Mesothelial cell of epicardium (in vitro differentiated cells): ENCODE measurements around the gene TNNT2. TPM values are rescaled to one million over a fixed set of nuclear protein-coding genes. Genes with fewer than 3 reads are reported as not detected.

Experiments
- DNase-seq, 2 experiments: peaks; one replicate each; pipeline ENCODE4 v3.0.0; 2021; ENCODE audit warnings: low spot score in 2 of 2; ENCODE audit not compliant: unreplicated experiment in 2 of 2
- H3K27ac Mint-ChIP-seq: 2 replicates; pipeline ENCODE4 v1.8.0; 2021; ENCODE audit warnings: mixed read lengths
- H3K27me3 Mint-ChIP-seq: 2 replicates; pipeline ENCODE4 v1.8.0; 2021; ENCODE audit warnings: low read depth, mixed read lengths
- H3K36me3 Mint-ChIP-seq: 2 replicates; pipeline ENCODE4 v1.8.0; 2021; ENCODE audit warnings: mixed read lengths
- H3K4me1 Mint-ChIP-seq: 2 replicates; pipeline ENCODE4 v1.8.0; 2021; ENCODE audit warnings: mixed read lengths
- H3K4me3 Mint-ChIP-seq: 2 replicates; pipeline ENCODE4 v1.8.0; 2021; ENCODE audit warnings: mild to moderate bottlenecking, moderate library complexity, mixed read lengths
- H3K9me3 Mint-ChIP-seq: 2 replicates; pipeline ENCODE4 v1.8.0; 2021; ENCODE audit warnings: mixed read lengths
- CTCF ChIP-seq: fragments of 200-600 bp; sonication (generic); IDR thresholded peaks from one replicate; pipeline ENCODE4 v1.5.0; 2021; ENCODE audit warnings: antibody characterized with exemption; ENCODE audit not compliant: unreplicated experiment
- total RNA-seq: library from RNA; stranded (reverse); gene quantifications from 3 replicates; pipeline ENCODE4 v1.2.1, GENCODE V29; 2021

The TNNT2 gene
- total RNA-seq, 1 donor from 2014 or later: 37.1 TPM

DNA sequence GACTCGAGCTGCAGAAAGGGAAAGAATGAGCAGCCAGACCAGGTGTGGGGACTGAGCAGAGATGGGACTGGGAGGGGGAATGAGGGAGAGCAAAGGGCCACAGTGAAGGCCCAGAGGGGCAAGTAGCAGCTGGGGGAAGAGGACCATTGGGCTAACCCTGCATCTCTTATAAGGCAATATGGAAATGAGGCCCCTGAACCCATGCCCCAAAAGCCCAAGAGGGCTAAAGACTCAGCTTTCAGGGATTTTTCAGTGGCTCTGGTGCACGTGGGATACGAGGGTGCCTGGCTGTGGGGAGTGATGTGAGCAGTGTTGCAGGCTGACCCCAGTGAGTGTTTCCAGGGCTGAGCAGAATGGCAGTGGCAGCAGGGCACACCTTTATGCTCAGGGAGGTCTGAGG, 44.5 kb upstream of the TNNT2 start:
- no peak for DNase-seq
- H3K9me3 Mint-ChIP-seq: no peaks in the 10 kb centered on the region
- peaks cover 33% of the 10 kb centered on the region for H3K4me1 Mint-ChIP-seq
- no peak overlapping the region for H3K27ac Mint-ChIP-seq
- H3K36me3 Mint-ChIP-seq: no peaks in the 10 kb centered on the region
- TF ChIP-seq CTCF: no peak
- H3K27me3 Mint-ChIP-seq: no peaks in the 10 kb centered on the region
- no peak overlapping the region for H3K4me3 Mint-ChIP-seq

DNA sequence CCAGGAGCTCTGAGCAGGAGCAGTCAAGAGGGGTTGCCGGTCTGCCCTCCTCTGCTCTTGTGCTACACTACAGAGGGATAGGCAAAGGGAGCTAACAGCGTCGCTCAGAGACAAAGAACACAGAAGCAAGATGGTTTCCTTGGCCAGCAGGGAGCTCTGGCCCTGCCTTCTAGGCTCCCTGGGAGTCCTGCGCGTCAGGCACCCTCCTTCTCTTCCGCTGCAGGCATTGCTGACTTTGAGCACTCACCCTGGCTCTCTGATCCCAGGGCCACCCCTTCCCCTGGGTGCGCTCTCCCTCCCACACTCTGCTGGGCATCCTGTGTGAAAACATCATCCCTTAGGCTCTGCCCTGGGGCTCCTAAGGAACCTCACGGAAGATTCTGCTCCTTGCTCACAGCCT, 43.6 kb upstream of the TNNT2 start:
- no peak for DNase-seq
- no peaks in the 10 kb centered on the region for H3K36me3 Mint-ChIP-seq
- no peaks in the 10 kb centered on the region for H3K27me3 Mint-ChIP-seq
- H3K4me1 Mint-ChIP-seq: peaks cover 33% of the 10 kb centered on the region
- H3K27ac Mint-ChIP-seq: peak overlapping the region; percentile 81
- peak overlapping the region; percentile 9 for H3K4me3 Mint-ChIP-seq
- no peak for TF ChIP-seq CTCF
- no peaks in the 10 kb centered on the region for H3K9me3 Mint-ChIP-seq

GRCh38 chr1:201420608-201421002, 43.1 kb upstream of the TNNT2 start:
- H3K36me3 Mint-ChIP-seq: no peaks in the 10 kb centered on the region
- H3K27ac Mint-ChIP-seq: peak overlapping the region; percentile 81

GRCh38 chr1:201419746-201420607, 42.5 kb upstream of the TNNT2 start:
- Mint-ChIP-seq H3K4me1 (peaks cover 33% of the 10 kb centered on the region), H3K27ac (peak overlapping the region; percentile 59), H3K27me3 (no peaks in the 10 kb centered on the region), H3K36me3 (no peaks in the 10 kb centered on the region), H3K4me3 (no peak overlapping the region), H3K9me3 (no peaks in the 10 kb centered on the region)
- no peak for TF ChIP-seq CTCF
- no peak for DNase-seq

More at GRCh38 chr1:201420608-201421002, 43.1 kb upstream of the TNNT2 start:
- Mint-ChIP-seq H3K4me1 (peaks cover 33% of the 10 kb centered on the region), H3K27me3 (no peaks in the 10 kb centered on the region), H3K4me3 (no peak overlapping the region), H3K9me3 (no peaks in the 10 kb centered on the region)
- DNase-seq: no peak
- TF ChIP-seq CTCF: no peak

- Mint-ChIP-seq H3K4me3 (no peak overlapping the region), H3K27me3 (no peaks in the 10 kb centered on the region), H3K4me1 (peaks cover 33% of the 10 kb centered on the region), H3K27ac (peak overlapping the region; percentile 36), H3K36me3 (no peaks in the 10 kb centered on the region), H3K9me3 (no peaks in the 10 kb centered on the region)
- TF ChIP-seq CTCF: no peak
- no peak for DNase-seq
Measured at GRCh38 chr1:201419256-201419655, 41.8 kb upstream of the TNNT2 start.
